HepG2 (cell line): ENCODE results near the gene MTF2. TPM values are rescaled to one million over a fixed set of nuclear protein-coding genes. Genes with fewer than 3 reads are reported as not detected.

Source experiments
- CBX2 ChIP-seq, 2 experiments: fragments of 200-600 bp in 1 of 2; sonication (generic); formaldehyde crosslinking in 1 of 2; IDR thresholded peaks; 2 replicates each; pipeline versions ENCODE4 v1.7.0 to v1.8.1; 2018 to 2022; ENCODE audit warnings: low read depth in 2 of 2, low read length in 1 of 2, mild to moderate bottlenecking in 1 of 2, missing genetic modification reagents in 1 of 2
- FIP1L1 ChIP-seq: fragments of 200-400 bp; formaldehyde crosslinking; IDR thresholded peaks from 2 replicates; pipeline ENCODE4 v1.6.1; 2018; ENCODE audit warnings: low read depth, mild to moderate bottlenecking, low read length, moderate library complexity, borderline replicate concordance; ENCODE audit not compliant: insufficient read depth
- GLI4 ChIP-seq: sonication (generic); formaldehyde crosslinking; IDR thresholded peaks from 2 replicates; pipeline ENCODE4 v1.5.1; 2020; ENCODE audit warnings: missing genetic modification reagents, mild to moderate bottlenecking, moderate library complexity, borderline replicate concordance
- MED8 ChIP-seq: sonication (generic); formaldehyde crosslinking; IDR thresholded peaks from 2 replicates; pipeline ENCODE4 v1.8.1; 2023; ENCODE audit warnings: mild to moderate bottlenecking, missing genetic modification reagents; ENCODE audit not compliant: insufficient replicate concordance
- MLLT10 ChIP-seq: sonication (generic); formaldehyde crosslinking; IDR thresholded peaks from 2 replicates; pipeline ENCODE4 v1.4.0; 2020; ENCODE audit warnings: missing genetic modification reagents
- RBM39 ChIP-seq: fragments of 200-400 bp; formaldehyde crosslinking; IDR thresholded peaks from one replicate; pipeline ENCODE4 v1.6.1; 2018; ENCODE audit warnings: antibody characterized with exemption, mild to moderate bottlenecking, low read depth, low read length; ENCODE audit not compliant: poor library complexity, severe bottlenecking
- SCMH1 ChIP-seq: sonication (generic); formaldehyde crosslinking; IDR thresholded peaks from 2 replicates; pipeline ENCODE4 v1.9.0; 2021; ENCODE audit warnings: missing genetic modification reagents, mild to moderate bottlenecking, borderline replicate concordance
- TBX3 ChIP-seq: fragments of 450-650 bp; IDR thresholded peaks from 2 replicates; pipeline ENCODE4 v1.6.1; 2017; ENCODE audit warnings: antibody characterized with exemption, mild to moderate bottlenecking, inconsistent platforms, borderline replicate concordance
- TRIM22 ChIP-seq: fragments of 450-650 bp; IDR thresholded peaks from 2 replicates; pipeline ENCODE4 v1.6.1; 2017
- UBTF ChIP-seq: sonication (generic); formaldehyde crosslinking; IDR thresholded peaks from 2 replicates; pipeline ENCODE4 v1.4.0; 2020; ENCODE audit warnings: mild to moderate bottlenecking, missing genetic modification reagents
- ZBTB33 ChIP-seq: sonication (generic); formaldehyde crosslinking; IDR thresholded peaks from 2 replicates; pipeline ENCODE4 v1.4.0; 2020; ENCODE audit warnings: missing genetic modification reagents
- ZBTB4 ChIP-seq: sonication (generic); formaldehyde crosslinking; IDR thresholded peaks from 2 replicates; pipeline ENCODE4 v1.4.0; 2020; ENCODE audit warnings: missing genetic modification reagents, mild to moderate bottlenecking, borderline replicate concordance
- ZFY ChIP-seq: sonication (generic); formaldehyde crosslinking; IDR thresholded peaks from 2 replicates; pipeline ENCODE4 v1.4.0; 2020; ENCODE audit warnings: missing genetic modification reagents
- ZMAT3 ChIP-seq: sonication (generic); formaldehyde crosslinking; conservative IDR thresholded peaks from 2 replicates; pipeline ENCODE4 v1.7.0; 2021; ENCODE audit warnings: missing genetic modification reagents
- ZNF224 ChIP-seq: sonication (generic); formaldehyde crosslinking; IDR thresholded peaks from 2 replicates; pipeline ENCODE4 v1.5.0; 2020; ENCODE audit warnings: mild to moderate bottlenecking, missing genetic modification reagents
- ZNF292 ChIP-seq: sonication (generic); formaldehyde crosslinking; IDR thresholded peaks from 2 replicates; pipeline ENCODE4 v1.8.1; 2022; ENCODE audit warnings: mild to moderate bottlenecking, low read depth, missing genetic modification reagents, borderline replicate concordance
- ZNF841 ChIP-seq: sonication (generic); formaldehyde crosslinking; IDR thresholded peaks from 2 replicates; pipeline ENCODE4 v1.8.1; 2023; ENCODE audit warnings: missing genetic modification reagents, borderline replicate concordance
- ZNF878 ChIP-seq: sonication (generic); formaldehyde crosslinking; IDR thresholded peaks from 2 replicates; pipeline ENCODE4 v1.8.1; 2023; ENCODE audit warnings: mild to moderate bottlenecking, missing genetic modification reagents, moderate library complexity
- polyA plus RNA-seq, 8 experiments: library from polyadenylated mRNA; depleted of rRNA in 3 of 8; stranded (reverse) in 7 of 8; unstranded in 1 of 8; fragments of >200 nt; fragmentation: Illumina TruSeq in 4 of 8; extraction: Trizol in 4 of 8; gene quantifications; 2 replicates each; pipeline versions ENCODE4 v1.2.1 to v1.2.3, GENCODE V29; 2011 to 2016; ENCODE audit warnings: low read depth in 4 of 8, missing spikeins in 1 of 8, mixed read lengths in 1 of 8; ENCODE audit not compliant: insufficient read depth in 1 of 8
- total RNA-seq, 5 experiments: library from RNA; depleted of rRNA; stranded (reverse); fragments of >200 nt; fragmentation: Illumina TruSeq; extraction: Trizol; gene quantifications; 2 replicates each; pipeline ENCODE4 v1.2.3, GENCODE V29; 2016; ENCODE audit warnings: low read depth in 1 of 5

The MTF2 gene
- total and polyA plus RNA-seq, 2 of the 13 experiments (the other 11 are each of a cell fraction or from before 2014, with no cell fraction given): 48.7 to 53.9 TPM

- TF ChIP-seq ZFY (CRISPR knock-in tag): peak; percentile 82
- TF ChIP-seq ZBTB33 (CRISPR knock-in tag): no peak; the same call in 1 of the 2 replicates
- TF ChIP-seq ZMAT3: peak; percentile 80; the same call in 1 of the 2 replicates
- TF ChIP-seq ZNF841: no peak
- no peak for TF ChIP-seq FIP1L1
- TF ChIP-seq MED8: peak; percentile 71
- peak; percentile 71; the same call in 1 of the 2 replicates for TF ChIP-seq ZNF878
- TF ChIP-seq ZBTB4: peak; percentile 79; the same call in 1 of the 2 replicates
- TF ChIP-seq CBX2 (IDR thresholded peaks at IDR 0.05; ENCODE audit: low read depth, low read length): no peak
- no peak for TF ChIP-seq CBX2 (CRISPR knock-in tag; IDR thresholded peaks at IDR 0.05; ENCODE audit: low read depth)
- 0 out of 2 replicates have a peak, but pooled peaks have one; percentile 47 for TF ChIP-seq MLLT10 (CRISPR knock-in tag)
- 0 out of 2 replicates have a peak, but pooled peaks have one; percentile 23 for TF ChIP-seq GLI4 (CRISPR knock-in tag)
- no peak for TF ChIP-seq RBM39
- TF ChIP-seq TBX3: no peak
- no peak for TF ChIP-seq TRIM22
- TF ChIP-seq ZNF292 (CRISPR knock-in tag): peak; percentile 39; the same call in 1 of the 2 replicates
- no peak for TF ChIP-seq SCMH1 (CRISPR knock-in tag)
- TF ChIP-seq UBTF (CRISPR knock-in tag): peak; percentile 75
- TF ChIP-seq ZNF224 (CRISPR knock-in tag): no peak; the same call in 1 of the 2 replicates
Observed at GRCh38 chr1:93179886-93180722, 101.0 kb downstream of the MTF2 start, which contains the start of gene TMED5 (continued).
